HepG2 (cell line): ENCODE results near the gene SLC2A4. TPM values are rescaled to one million over a fixed set of nuclear protein-coding genes. Genes with fewer than 3 reads are reported as not detected.

Experiments
- ATF1 ChIP-seq: IDR thresholded peaks from 2 replicates; pipeline ENCODE4 v1.6.1; 2016; ENCODE audit warnings: mild to moderate bottlenecking, control low read depth
- BORCS8-MEF2B ChIP-seq: sonication (generic); formaldehyde crosslinking; IDR thresholded peaks from 2 replicates; pipeline ENCODE4 v1.8.0; 2022; ENCODE audit warnings: mild to moderate bottlenecking, missing genetic modification reagents
- EED ChIP-seq: sonication (generic); formaldehyde crosslinking; IDR thresholded peaks from 2 replicates; pipeline ENCODE4 v1.5.0; 2020; ENCODE audit warnings: mild to moderate bottlenecking, missing genetic modification reagents
- HMGA1 ChIP-seq: sonication (generic); formaldehyde crosslinking; conservative IDR thresholded peaks from 2 replicates; pipeline ENCODE4 v1.4.0; 2020; ENCODE audit warnings: missing genetic modification reagents
- JARID2 ChIP-seq: sonication (generic); formaldehyde crosslinking; IDR thresholded peaks from 2 replicates; pipeline ENCODE4 v1.8.1; 2023; ENCODE audit warnings: missing genetic modification reagents, inconsistent platforms; ENCODE audit not compliant: insufficient replicate concordance
- MIXL1 ChIP-seq: IDR thresholded peaks from 2 replicates; pipeline ENCODE4 v1.6.1; 2016
- MTF1 ChIP-seq: sonication (generic); formaldehyde crosslinking; IDR thresholded peaks from 2 replicates; pipeline ENCODE4 v1.5.0; 2020; ENCODE audit warnings: missing genetic modification reagents
- RFXAP ChIP-seq: sonication (generic); formaldehyde crosslinking; IDR thresholded peaks from 2 replicates; pipeline ENCODE4 v1.4.0; 2020; ENCODE audit warnings: missing genetic modification reagents, borderline replicate concordance
- RXRA ChIP-seq: sonication (generic); formaldehyde crosslinking; IDR thresholded peaks from 2 replicates; pipeline ENCODE4 v1.5.1; 2020; ENCODE audit warnings: missing genetic modification reagents
- ZFP82 ChIP-seq: sonication (generic); formaldehyde crosslinking; IDR thresholded peaks from 2 replicates; pipeline ENCODE4 v1.5.1; 2020; ENCODE audit warnings: mild to moderate bottlenecking, missing genetic modification reagents, borderline replicate concordance
- ZMYM2 ChIP-seq: sonication (generic); formaldehyde crosslinking; IDR thresholded peaks from 2 replicates; pipeline ENCODE4 v1.8.0; 2022; ENCODE audit warnings: mild to moderate bottlenecking, missing genetic modification reagents
- ZNF256 ChIP-seq: sonication (generic); formaldehyde crosslinking; conservative IDR thresholded peaks from 2 replicates; pipeline ENCODE4 v1.4.0; 2020; ENCODE audit warnings: missing genetic modification reagents
- ZNF496 ChIP-seq: sonication (generic); formaldehyde crosslinking; IDR thresholded peaks from 2 replicates; pipeline ENCODE4 v1.8.1; 2023; ENCODE audit warnings: mild to moderate bottlenecking, moderate library complexity, missing genetic modification reagents; ENCODE audit not compliant: insufficient replicate concordance
- ZNF558 ChIP-seq: sonication (generic); formaldehyde crosslinking; IDR thresholded peaks from 2 replicates; pipeline ENCODE4 v1.9.0; 2022; ENCODE audit warnings: mild to moderate bottlenecking, missing genetic modification reagents, borderline replicate concordance
- ZNF569 ChIP-seq: sonication (generic); formaldehyde crosslinking; IDR thresholded peaks from 2 replicates; pipeline ENCODE4 v1.5.0; 2020; ENCODE audit warnings: mild to moderate bottlenecking, missing genetic modification reagents, moderate library complexity, borderline replicate concordance
- ZNF629 ChIP-seq: sonication (generic); formaldehyde crosslinking; conservative IDR thresholded peaks from 2 replicates; pipeline ENCODE4 v1.5.0; 2020; ENCODE audit warnings: missing genetic modification reagents
- ZNF724P ChIP-seq: sonication (generic); formaldehyde crosslinking; IDR thresholded peaks from 2 replicates; pipeline ENCODE4 v1.8.0; 2022; ENCODE audit warnings: missing genetic modification reagents, borderline replicate concordance
- ZNF772 ChIP-seq: sonication (generic); formaldehyde crosslinking; IDR thresholded peaks from 2 replicates; pipeline ENCODE4 v1.5.0; 2020; ENCODE audit warnings: mild to moderate bottlenecking, missing genetic modification reagents
- polyA plus RNA-seq, 8 experiments: library from polyadenylated mRNA; depleted of rRNA in 3 of 8; stranded (reverse) in 7 of 8; unstranded in 1 of 8; fragments of >200 nt; fragmentation: Illumina TruSeq in 4 of 8; extraction: Trizol in 4 of 8; gene quantifications; 2 replicates each; pipeline versions ENCODE4 v1.2.1 to v1.2.3, GENCODE V29; 2011 to 2016; ENCODE audit warnings: low read depth in 4 of 8, missing spikeins in 1 of 8, mixed read lengths in 1 of 8; ENCODE audit not compliant: insufficient read depth in 1 of 8
- total RNA-seq, 5 experiments: library from RNA; depleted of rRNA; stranded (reverse); fragments of >200 nt; fragmentation: Illumina TruSeq; extraction: Trizol; gene quantifications; 2 replicates each; pipeline ENCODE4 v1.2.3, GENCODE V29; 2016; ENCODE audit warnings: low read depth in 1 of 5
- TF ChIP-seq, protein P1 (sequence below): sonication (generic); formaldehyde crosslinking; IDR thresholded peaks from 2 replicates; pipeline ENCODE4 v1.9.0; 2021; ENCODE audit warnings: mild to moderate bottlenecking, missing genetic modification reagents
- TF ChIP-seq, protein P2 (sequence below): sonication (generic); formaldehyde crosslinking; IDR thresholded peaks from 2 replicates; pipeline ENCODE4 v1.4.0; 2020; ENCODE audit warnings: missing genetic modification reagents, mild to moderate bottlenecking, borderline replicate concordance
- TF ChIP-seq, protein P3 (sequence below): sonication (generic); formaldehyde crosslinking; IDR thresholded peaks from 2 replicates; pipeline ENCODE4 v1.8.1; 2022; ENCODE audit warnings: low read depth, mild to moderate bottlenecking, missing genetic modification reagents

The SLC2A4 gene
- total and polyA plus RNA-seq, 2 of the 13 experiments (the other 11 are each of a cell fraction or from before 2014, with no cell fraction given) = 4.9 to 5.8 TPM

- TF ChIP-seq, protein P1, sequence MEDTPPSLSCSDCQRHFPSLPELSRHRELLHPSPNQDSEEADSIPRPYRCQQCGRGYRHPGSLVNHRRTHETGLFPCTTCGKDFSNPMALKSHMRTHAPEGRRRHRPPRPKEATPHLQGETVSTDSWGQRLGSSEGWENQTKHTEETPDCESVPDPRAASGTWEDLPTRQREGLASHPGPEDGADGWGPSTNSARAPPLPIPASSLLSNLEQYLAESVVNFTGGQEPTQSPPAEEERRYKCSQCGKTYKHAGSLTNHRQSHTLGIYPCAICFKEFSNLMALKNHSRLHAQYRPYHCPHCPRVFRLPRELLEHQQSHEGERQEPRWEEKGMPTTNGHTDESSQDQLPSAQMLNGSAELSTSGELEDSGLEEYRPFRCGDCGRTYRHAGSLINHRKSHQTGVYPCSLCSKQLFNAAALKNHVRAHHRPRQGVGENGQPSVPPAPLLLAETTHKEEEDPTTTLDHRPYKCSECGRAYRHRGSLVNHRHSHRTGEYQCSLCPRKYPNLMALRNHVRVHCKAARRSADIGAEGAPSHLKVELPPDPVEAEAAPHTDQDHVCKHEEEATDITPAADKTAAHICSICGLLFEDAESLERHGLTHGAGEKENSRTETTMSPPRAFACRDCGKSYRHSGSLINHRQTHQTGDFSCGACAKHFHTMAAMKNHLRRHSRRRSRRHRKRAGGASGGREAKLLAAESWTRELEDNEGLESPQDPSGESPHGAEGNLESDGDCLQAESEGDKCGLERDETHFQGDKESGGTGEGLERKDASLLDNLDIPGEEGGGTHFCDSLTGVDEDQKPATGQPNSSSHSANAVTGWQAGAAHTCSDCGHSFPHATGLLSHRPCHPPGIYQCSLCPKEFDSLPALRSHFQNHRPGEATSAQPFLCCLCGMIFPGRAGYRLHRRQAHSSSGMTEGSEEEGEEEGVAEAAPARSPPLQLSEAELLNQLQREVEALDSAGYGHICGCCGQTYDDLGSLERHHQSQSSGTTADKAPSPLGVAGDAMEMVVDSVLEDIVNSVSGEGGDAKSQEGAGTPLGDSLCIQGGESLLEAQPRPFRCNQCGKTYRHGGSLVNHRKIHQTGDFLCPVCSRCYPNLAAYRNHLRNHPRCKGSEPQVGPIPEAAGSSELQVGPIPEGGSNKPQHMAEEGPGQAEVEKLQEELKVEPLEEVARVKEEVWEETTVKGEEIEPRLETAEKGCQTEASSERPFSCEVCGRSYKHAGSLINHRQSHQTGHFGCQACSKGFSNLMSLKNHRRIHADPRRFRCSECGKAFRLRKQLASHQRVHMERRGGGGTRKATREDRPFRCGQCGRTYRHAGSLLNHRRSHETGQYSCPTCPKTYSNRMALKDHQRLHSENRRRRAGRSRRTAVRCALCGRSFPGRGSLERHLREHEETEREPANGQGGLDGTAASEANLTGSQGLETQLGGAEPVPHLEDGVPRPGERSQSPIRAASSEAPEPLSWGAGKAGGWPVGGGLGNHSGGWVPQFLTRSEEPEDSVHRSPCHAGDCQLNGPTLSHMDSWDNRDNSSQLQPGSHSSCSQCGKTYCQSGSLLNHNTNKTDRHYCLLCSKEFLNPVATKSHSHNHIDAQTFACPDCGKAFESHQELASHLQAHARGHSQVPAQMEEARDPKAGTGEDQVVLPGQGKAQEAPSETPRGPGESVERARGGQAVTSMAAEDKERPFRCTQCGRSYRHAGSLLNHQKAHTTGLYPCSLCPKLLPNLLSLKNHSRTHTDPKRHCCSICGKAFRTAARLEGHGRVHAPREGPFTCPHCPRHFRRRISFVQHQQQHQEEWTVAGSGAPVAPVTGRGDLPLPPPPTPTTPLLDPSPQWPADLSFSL = no peak
- TF ChIP-seq ZMYM2 (CRISPR knock-in tag) (no peak), MIXL1 (CRISPR knock-in tag) (peak; percentile 48; the same call in 1 of the 2 replicates), ATF1 (CRISPR knock-in tag) (no peak), HMGA1 (CRISPR knock-in tag) (no peak), BORCS8-MEF2B (no peak), ZNF724P (no peak), ZNF256 (CRISPR knock-in tag) (no peak), EED (no peak), ZFP82 (CRISPR knock-in tag) (0 out of 2 replicates have a peak, but pooled peaks have one; percentile 22), ZNF569 (CRISPR knock-in tag) (no peak), ZNF629 (no peak), ZNF496 (CRISPR knock-in tag) (no peak), MTF1 (CRISPR knock-in tag) (no peak), RXRA (CRISPR knock-in tag) (peak; percentile 73), RFXAP (CRISPR knock-in tag) (peak; percentile 65; the same call in 1 of the 2 replicates), JARID2 (CRISPR knock-in tag) (no peak), ZNF772 (CRISPR knock-in tag) (peak; percentile 89), ZNF558 (no peak)
- TF ChIP-seq, protein P2, sequence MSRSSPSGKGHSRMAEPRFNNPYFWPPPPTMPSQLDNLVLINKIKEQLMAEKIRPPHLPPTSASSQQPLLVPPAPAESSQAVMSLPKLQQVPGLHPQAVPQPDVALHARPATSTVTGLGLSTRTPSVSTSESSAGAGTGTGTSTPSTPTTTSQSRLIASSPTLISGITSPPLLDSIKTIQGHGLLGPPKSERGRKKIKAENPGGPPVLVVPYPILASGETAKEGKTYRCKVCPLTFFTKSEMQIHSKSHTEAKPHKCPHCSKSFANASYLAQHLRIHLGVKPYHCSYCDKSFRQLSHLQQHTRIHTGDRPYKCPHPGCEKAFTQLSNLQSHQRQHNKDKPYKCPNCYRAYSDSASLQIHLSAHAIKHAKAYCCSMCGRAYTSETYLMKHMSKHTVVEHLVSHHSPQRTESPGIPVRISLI (CRISPR knock-in tag) = peak; percentile 25; the same call in 1 of the 2 replicates
- TF ChIP-seq, protein P3, sequence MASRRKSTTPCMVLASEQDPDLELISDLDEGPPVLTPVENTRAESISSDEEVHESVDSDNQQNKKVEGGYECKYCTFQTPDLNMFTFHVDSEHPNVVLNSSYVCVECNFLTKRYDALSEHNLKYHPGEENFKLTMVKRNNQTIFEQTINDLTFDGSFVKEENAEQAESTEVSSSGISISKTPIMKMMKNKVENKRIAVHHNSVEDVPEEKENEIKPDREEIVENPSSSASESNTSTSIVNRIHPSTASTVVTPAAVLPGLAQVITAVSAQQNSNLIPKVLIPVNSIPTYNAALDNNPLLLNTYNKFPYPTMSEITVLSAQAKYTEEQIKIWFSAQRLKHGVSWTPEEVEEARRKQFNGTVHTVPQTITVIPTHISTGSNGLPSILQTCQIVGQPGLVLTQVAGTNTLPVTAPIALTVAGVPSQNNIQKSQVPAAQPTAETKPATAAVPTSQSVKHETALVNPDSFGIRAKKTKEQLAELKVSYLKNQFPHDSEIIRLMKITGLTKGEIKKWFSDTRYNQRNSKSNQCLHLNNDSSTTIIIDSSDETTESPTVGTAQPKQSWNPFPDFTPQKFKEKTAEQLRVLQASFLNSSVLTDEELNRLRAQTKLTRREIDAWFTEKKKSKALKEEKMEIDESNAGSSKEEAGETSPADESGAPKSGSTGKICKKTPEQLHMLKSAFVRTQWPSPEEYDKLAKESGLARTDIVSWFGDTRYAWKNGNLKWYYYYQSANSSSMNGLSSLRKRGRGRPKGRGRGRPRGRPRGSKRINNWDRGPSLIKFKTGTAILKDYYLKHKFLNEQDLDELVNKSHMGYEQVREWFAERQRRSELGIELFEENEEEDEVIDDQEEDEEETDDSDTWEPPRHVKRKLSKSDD (CRISPR knock-in tag) = no peak
Observed at GRCh38 chr17:7329374-7329996, 48.0 kb downstream of the SLC2A4 start (continued).
